GM19099 (cell line): ENCODE measurements around the gene FBXW5.
A peak's percentile ranks its signal among the peaks of the same experiment; 100 is the strongest.

Source experiments
- POLR2A ChIP-seq: IDR thresholded peaks from 3 replicates; pipeline ENCODE4 v1.6.1; 2011; ENCODE audit warnings: low read depth; ENCODE audit not compliant: insufficient read length; ENCODE audit errors: extremely low read depth

The FBXW5 gene

DNA sequence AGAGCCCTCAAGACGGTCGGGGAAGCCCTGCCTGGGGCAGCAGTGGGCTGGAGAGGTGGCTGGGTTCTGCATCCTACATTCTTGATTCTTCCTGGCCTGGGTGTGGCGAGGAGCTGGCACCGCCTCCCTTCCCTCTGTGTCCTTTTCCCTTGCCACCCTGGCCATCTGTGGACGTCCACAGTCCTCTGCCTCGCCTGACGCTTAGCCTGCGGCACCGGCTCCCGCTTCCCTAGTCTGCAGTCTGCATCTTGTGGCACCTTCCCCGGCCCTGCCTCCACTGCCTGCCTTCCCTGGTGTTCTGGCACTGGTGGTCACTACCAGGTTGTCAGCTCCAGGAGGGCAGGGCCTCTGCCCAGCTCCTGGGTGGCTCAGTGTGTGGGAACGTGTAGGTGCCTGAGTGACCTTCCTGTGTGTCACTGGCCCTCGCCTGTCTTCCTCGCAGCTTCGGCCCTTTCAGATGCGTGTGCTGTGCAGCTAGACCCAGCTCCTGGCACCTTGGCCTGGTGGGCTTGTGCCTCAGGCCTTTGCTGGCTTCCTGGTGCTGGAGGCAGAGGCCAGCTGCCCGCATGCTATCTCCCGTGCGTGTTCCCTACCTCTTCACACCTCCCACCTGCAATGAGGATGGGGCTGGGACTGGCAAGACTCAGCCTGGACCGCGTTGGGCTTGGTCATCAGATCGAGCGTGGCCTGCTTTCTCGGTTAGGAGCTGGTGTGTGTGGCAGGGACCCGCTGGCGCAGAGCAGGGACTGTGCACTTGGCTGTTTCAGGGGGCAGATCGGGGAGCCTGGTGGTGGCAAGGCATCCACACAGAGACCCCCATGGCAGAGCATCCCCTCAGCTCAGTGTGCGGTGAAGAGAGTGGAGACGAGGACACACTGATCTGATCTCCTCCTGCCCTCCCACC lies 37.3 kb downstream of the FBXW5 start:
- TF ChIP-seq POLR2A = no peak

DNA sequence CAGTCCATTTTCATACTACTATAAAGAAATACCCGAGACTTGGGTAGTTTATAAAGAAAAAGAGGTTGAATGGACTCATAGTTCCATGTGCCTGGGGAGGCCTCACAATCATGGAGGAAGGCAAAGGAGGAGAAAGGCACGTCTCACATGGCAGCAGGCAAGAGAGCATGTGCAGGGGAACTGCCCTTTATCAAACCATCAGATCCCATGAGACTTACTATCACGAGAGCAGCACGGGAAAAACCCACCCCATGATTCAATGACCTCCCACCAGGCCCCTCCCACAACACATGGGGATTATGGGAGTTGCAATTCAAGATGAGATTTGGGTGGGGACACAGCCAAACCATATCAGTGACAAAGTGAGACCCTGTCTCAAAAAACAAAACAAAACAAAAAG lies 38.3 kb downstream of the FBXW5 start:
- no peak for TF ChIP-seq POLR2A

DNA sequence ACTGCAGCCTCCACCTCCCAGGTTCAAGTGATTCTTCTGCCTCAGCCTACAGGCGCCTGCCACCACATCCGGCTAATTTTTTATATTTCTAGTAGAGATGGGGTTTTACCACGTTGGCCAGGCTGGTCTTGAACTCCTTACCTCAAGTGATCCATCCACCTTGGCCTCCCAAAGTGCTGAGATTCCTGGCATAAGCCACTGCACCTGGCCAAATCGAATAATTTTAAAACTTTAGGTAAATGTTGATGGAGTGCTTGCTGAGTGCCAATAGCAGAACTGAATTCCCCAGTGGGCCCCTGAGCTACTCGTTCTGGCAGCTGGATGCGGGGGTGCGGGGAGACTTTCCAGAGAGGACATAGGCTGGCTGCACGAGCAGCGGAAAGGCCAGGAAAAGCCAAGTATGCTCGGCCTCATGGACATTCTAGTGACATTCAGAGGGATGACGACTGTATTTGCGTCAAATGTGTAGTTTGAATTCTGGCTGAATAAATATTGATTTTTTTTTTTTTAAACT lies 41.4 kb downstream of the FBXW5 start:
- TF ChIP-seq POLR2A = no peak

DNA sequence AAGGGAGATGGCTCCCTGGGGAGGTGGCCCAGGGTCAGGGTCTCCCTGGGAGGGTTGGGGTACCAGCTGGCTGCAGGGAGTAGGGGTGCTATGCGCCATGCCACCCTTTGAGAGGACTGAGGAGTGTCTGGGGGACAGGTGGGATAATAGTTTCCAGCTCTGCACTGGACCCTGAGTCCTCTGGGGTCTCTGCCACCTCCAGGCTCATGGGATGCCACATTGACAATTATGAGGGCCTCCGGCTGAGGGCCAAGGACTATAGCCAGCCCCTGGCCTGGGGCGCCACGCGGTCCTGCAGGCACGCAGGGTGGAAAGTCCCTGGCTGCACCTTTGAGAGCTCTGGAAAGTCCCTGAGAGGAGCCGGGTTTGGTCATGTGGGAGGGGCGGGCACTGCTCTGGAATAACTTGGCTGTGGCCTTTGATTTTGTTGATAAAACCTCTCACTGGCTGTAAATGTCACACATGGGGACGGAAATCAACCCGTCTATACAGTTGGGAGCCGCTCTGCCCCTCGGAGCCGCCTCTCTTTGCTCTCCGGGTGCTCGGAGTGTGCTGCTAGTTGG lies 42.2 kb downstream of the FBXW5 start:
- TF ChIP-seq POLR2A = peak; percentile 51

DNA sequence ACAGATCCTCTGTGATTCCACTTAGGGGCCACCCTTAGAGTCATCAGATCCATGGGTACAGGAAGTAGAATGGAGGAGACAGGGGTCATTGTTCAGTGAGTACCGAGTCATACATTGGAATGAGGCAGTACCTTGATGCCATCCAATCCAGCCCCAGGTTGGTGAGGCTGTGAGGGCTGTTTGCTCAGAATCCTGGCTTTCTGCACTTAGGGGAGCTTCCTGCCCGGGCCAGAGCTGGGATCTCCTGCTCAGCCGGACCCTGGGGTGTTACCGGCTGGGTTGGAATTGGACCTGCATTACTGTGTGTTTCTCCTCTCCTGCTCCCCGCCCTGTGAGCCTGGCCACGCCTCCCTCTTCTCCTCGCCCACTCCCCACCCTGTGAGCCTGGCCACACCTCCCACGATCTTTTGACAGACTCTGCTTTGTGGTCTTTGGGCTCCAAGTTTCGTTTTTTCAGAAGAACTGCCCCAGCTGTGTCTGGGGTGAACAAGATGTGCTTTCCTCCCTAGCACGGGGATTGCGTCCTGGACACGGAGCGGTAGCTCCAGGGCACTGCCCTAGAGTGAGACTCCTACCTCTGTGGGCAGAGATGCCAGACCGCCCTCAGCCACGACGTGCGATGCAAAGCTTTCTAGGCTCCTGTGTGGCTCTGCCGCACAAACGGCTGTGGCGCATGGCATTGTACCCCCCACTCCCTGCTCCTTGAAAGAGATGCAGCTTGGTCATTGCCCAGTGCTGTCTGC lies 42.9 kb downstream of the FBXW5 start:
- TF ChIP-seq POLR2A = peak; percentile 68

DNA sequence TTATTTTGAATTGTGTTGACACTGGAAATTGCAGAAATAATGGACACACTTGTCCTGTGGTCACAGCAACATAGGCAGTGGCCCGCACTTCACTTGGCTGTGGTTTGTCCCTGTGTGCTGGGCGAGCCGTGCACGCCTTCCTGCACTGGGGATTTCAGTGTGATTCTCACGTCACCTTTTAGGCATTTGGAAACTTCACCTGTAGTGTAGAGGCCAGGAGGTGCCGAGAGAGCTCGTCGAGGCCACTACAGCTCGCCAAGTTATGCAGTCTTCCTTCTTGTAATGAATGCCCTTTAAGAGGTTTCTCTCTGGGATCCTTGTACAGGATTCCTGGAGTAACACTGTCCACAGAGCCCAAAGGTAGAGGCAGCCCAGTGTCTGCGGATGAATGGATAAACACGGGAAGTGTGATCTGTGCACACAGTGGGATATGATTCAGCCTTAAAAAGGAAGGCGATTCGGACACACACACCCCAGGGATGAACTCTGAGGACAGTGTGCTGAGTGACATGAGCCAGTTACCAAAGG lies 43.5 kb downstream of the FBXW5 start:
- no peak for TF ChIP-seq POLR2A

DNA sequence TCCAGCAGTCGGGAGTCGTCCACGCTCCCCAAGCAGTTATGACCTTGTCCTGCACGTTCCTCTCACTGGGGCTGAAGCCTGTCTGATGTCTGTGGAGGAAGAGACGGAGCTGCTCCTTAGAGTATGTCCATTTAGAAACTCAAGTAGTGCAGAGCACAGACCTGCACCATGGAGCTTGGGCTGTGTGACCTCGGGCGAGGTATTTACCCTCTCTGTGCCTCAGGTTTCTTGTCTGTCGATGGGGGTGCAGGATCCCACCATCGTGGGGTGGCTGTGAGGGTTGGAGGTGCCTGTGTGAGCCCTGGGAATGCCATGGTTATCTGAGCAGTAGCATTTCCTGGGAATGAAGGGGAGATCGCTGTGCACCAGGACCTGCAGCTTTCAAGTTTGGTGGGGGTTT lies 44.0 kb downstream of the FBXW5 start:
- no peak for TF ChIP-seq POLR2A

DNA sequence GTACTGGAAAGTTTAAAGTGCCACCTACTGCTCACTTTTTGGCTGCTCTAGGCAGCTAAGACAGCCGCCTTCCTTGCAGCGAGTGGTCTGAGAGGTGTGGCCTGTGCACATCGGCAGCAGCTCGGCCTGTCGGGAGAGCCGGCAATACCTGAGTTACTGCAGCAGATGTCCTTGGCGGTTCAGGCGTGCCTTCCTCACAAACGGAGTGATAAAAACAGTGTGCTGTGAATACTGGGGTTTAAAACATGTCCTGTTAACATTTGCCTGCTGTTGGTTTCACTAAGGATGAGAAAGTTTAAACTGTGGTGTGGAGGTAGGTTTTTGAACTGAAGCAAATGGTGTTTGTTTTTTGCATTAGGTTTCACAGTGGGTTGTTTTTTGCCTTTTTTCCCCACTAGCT lies 45.3 kb downstream of the FBXW5 start:
- no peak for TF ChIP-seq POLR2A

DNA sequence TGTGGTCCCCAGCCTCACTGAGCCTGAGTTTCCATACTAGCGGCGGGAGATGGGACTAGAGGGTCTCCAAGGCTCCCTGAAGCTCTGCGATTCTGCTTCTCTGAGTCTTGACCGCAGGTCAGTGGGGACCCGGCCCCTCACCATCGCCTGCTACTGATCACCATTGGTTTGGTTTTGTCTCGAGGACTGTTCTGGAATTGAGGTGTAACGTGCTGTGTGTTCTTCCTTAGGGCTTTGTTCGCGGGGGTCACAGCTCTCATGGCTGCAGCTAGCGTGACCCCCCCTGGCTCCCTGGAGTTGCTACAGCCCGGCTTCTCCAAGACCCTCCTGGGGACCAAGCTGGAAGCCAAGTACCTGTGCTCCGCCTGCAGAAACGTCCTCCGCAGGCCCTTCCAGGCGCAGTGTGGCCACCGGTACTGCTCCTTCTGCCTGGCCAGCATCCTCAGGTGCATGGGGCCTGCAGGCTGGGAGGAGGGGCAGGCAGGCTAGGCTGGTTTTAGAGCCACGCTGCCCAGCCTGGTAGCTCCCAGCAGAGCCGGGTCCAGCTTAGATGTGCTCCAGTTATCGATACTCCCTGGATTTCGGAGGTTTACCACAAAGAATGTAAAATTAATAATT lies 45.9 kb downstream of the FBXW5 start:
- no peak for TF ChIP-seq POLR2A

DNA sequence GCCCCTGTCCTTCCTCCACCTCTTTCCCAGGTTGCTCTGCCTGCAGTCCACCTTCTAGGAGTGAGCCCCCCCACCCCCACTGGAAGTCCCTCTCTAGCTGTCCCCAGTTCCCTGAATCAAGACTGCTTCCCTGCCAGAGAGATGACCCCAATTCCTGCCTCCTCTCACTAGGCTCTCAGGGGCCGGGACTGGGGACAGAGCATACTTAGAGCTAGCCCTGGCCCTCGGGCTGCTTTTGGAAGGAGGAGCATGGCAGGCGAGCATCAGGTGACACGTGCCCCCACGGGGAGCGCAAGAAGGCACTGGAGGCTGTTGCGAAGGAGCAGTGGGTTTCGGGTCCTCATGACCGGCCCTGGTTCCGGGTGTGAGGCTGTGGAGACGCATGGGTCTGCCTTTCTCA lies 48.5 kb downstream of the FBXW5 start:
- TF ChIP-seq POLR2A = no peak

DNA sequence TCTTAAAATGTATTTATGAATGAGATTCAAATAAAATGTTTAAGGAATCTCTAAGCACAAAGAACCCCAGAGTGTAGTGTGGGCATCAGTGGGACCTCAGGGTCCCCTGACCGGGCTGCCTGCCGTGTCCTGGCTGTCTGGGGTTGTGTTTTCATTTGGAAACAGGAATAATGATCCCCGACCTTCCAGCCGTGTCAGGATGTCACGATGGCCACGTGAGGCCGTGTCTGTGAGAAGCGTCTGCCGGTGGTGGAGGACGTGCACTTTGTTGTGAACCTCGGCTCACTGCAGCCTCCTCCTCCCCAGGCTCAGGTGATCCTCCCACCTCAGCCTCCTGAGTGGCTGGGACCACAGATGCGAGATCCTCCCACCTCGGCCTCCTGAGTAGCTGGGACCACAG lies 53.9 kb downstream of the FBXW5 start:
- TF ChIP-seq POLR2A = no peak
